Stimulated activated CD4-positive, alpha-beta T cell treated with anti-CD3 and anti-CD28 coated beads, Interleukin-15, amount 100 ng/mL, for 1 hour (primary cell): ENCODE data around the gene ZBTB49.
A peak's percentile ranks its signal among the peaks of the same experiment; 100 is the strongest.
"Not testable (repeated sequence)": the region's sequence is repeated elsewhere in the genome, so short reads cannot be mapped to it uniquely, and the experiment has no call there.

ENCODE experiments used
- DNase-seq, 2 donors: peaks; one replicate each; pipeline ENCODE4 v3.0.0-alpha.2; 2020; ENCODE audit warnings: low read depth in 1 of 2, low spot score in 1 of 2

ZBTB49 gene

GRCh38 chr4:4323705-4324534 lies 33.9 kb downstream of the ZBTB49 start:
- no peak for DNase-seq

- DNase-seq = no peak
Measured at GRCh38 chr4:4325321-4325720, 35.3 kb downstream of the ZBTB49 start.

GRCh38 chr4:4326166-4326565 lies 36.1 kb downstream of the ZBTB49 start:
- no peak for DNase-seq

- no peak for DNase-seq
Measured at GRCh38 chr4:4327652-4328121, 37.6 kb downstream of the ZBTB49 start.

- DNase-seq = no peak
Measured at GRCh38 chr4:4328206-4328605, 38.2 kb downstream of the ZBTB49 start.

GRCh38 chr4:4328840-4329239 lies 38.8 kb downstream of the ZBTB49 start:
- no peak for DNase-seq

- DNase-seq = no peak
Measured at GRCh38 chr4:4329496-4329895, 39.4 kb downstream of the ZBTB49 start.

GRCh38 chr4:4330794-4331193 lies 40.7 kb downstream of the ZBTB49 start:
- no peak for DNase-seq

- DNase-seq = no peak
Measured at GRCh38 chr4:4332529-4332928, 42.5 kb downstream of the ZBTB49 start.

GRCh38 chr4:4333265-4333706 lies 43.2 kb downstream of the ZBTB49 start:
- no peak for DNase-seq

GRCh38 chr4:4334798-4335520 lies 44.9 kb downstream of the ZBTB49 start:
- DNase-seq = peak; percentile 49 to 57

- no peak for DNase-seq
Measured at GRCh38 chr4:4338210-4339001, 48.4 kb downstream of the ZBTB49 start.

- DNase-seq = no peak
Measured at GRCh38 chr4:4339504-4340085, 49.5 kb downstream of the ZBTB49 start.

- no peak for DNase-seq
Measured at GRCh38 chr4:4341861-4342650, 52.0 kb downstream of the ZBTB49 start.

- DNase-seq = no peak
Measured at GRCh38 chr4:4343038-4343437, 53.0 kb downstream of the ZBTB49 start.

GRCh38 chr4:4344915-4345527 lies 55.0 kb downstream of the ZBTB49 start:
- DNase-seq = no peak

- no peak for DNase-seq
Measured at GRCh38 chr4:4347585-4347984, 57.5 kb downstream of the ZBTB49 start.

- not testable (repeated sequence) for DNase-seq
Measured at GRCh38 chr4:4348585-4348984, 58.5 kb downstream of the ZBTB49 start.

- no peak for DNase-seq
Measured at GRCh38 chr4:4349867-4350266, 59.8 kb downstream of the ZBTB49 start.

- no peak for DNase-seq
Measured at GRCh38 chr4:4350909-4351308, 60.9 kb downstream of the ZBTB49 start.
